ENCODE results near the gene PI4KB.

The PI4KB gene

DNA sequence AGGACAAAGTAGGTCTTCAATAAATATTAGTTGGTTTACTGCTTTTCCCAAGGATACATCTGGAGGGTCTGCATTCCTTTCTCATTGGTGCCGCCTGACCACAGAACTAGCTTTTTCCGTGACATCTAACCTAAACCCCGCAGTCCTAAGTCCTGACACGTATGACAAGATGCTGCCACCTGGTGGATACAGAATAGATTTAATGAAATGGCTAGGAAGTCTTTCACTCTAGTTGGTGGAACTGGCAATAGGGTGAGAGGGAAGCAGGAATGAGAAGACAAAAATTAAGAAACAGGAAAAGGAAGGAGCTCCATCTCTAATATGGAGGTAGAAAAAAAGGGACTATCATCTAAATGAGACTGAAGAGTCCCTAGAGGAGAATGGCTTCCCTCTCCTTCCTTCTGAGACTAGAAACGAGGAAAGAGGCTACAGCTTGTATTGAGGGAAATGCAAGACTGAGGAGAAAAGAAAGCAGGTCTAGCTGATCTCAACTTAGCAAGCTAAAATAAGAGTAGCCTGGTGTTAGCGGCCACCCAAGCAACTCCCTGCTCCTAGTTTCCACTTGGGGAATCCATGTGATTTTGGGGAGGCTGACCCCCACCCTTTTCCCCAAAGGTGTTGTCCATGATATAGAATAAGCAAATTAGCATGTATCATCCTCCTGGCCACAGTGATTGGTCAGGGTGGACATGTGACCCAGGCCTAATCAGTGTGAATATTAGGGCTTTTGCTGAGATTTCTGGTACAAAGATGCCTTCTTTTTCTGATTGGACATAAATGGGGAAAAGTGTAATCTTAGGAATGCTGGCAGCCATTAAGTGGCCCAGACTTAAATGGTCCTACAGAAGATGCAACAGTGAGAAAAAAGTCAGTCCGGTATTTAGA is 13.9 kb upstream of the PI4KB start:
- Histone ChIP-seq H3K27me3 (ENCODE audit: control insufficient read depth, low read length) (no peaks in the 10 kb centered on the region), H4K20me1 (ENCODE audit: control insufficient read depth, insufficient read depth, low read depth, low read length) (no peaks in the 10 kb centered on the region), H3F3A (ENCODE audit: control insufficient read depth, insufficient read depth) (peaks cover 18% of the 10 kb centered on the region), H3K9me3 (ENCODE audit: control insufficient read depth, insufficient read depth, low read length) (no peaks in the 10 kb centered on the region), H3K9me2 (replicated peaks; ENCODE audit: control insufficient read depth, low read length) (no peaks in the 10 kb centered on the region), H3K4me3 (ENCODE audit: low read length) (no peak overlapping the region), H3K4me1 (ENCODE audit: control insufficient read depth, low read length) (peaks cover 22% of the 10 kb centered on the region), H3K4me2 (ENCODE audit: low read length) (peak overlapping the region; percentile 23; the same call in 1 of the 2 replicates), H3K79me2 (ENCODE audit: control insufficient read depth, low read length) (peaks cover 6% of the 10 kb centered on the region), H3K27ac (ENCODE audit: low read depth, low read length) (no peak overlapping the region), H3K36me3 (ENCODE audit: control insufficient read depth, low read length) (peaks cover 45% of the 10 kb centered on the region)
- peak; percentile 81 for TF ChIP-seq CTCF (IDR thresholded peaks at IDR 0.05; ENCODE audit: low read depth, low read length, poor library complexity, severe bottlenecking)
- TF ChIP-seq EZH2phosphoT487 (IDR thresholded peaks at IDR 0.05; ENCODE audit: borderline replicate concordance, low read length), result no peak

GRCh38 chr1:151336556-151336955 is 9.3 kb upstream of the PI4KB start:
- no peaks in the 10 kb centered on the region for H3K79me2 ChIP-seq (ENCODE audit: control insufficient read depth, low read length)
- H3K27ac ChIP-seq (ENCODE audit: low read depth, low read length), result no peak overlapping the region
- no peaks in the 10 kb centered on the region for H4K20me1 ChIP-seq (ENCODE audit: control insufficient read depth, insufficient read depth, low read depth, low read length)
- TF ChIP-seq CTCF (IDR thresholded peaks at IDR 0.05; ENCODE audit: low read depth, low read length, poor library complexity, severe bottlenecking) (no peak), EZH2phosphoT487 (IDR thresholded peaks at IDR 0.05; ENCODE audit: borderline replicate concordance, low read length) (no peak)
- H3K4me3 ChIP-seq (ENCODE audit: low read length), result no peak overlapping the region
- no peak overlapping the region for H3K4me2 ChIP-seq (ENCODE audit: low read length)
- H3K9me2 ChIP-seq (replicated peaks; ENCODE audit: control insufficient read depth, low read length), result no peaks in the 10 kb centered on the region
- H3F3A ChIP-seq (ENCODE audit: control insufficient read depth, insufficient read depth), result peaks cover 14% of the 10 kb centered on the region
- peaks cover 10% of the 10 kb centered on the region for H3K4me1 ChIP-seq (ENCODE audit: control insufficient read depth, low read length)
- peaks cover 3% of the 10 kb centered on the region for H3K36me3 ChIP-seq (ENCODE audit: control insufficient read depth, low read length)
- H3K27me3 ChIP-seq (ENCODE audit: control insufficient read depth, low read length), result no peaks in the 10 kb centered on the region
- no peaks in the 10 kb centered on the region for H3K9me3 ChIP-seq (ENCODE audit: control insufficient read depth, insufficient read depth, low read length)

GRCh38 chr1:151334822-151335221 is 7.6 kb upstream of the PI4KB start:
- no peaks in the 10 kb centered on the region for H4K20me1 ChIP-seq (ENCODE audit: control insufficient read depth, insufficient read depth, low read depth, low read length)
- H3F3A ChIP-seq (ENCODE audit: control insufficient read depth, insufficient read depth), result peaks cover 7% of the 10 kb centered on the region; the same call in 1 of the 2 replicates
- TF ChIP-seq EZH2phosphoT487 (IDR thresholded peaks at IDR 0.05; ENCODE audit: borderline replicate concordance, low read length), result no peak
- no peak for TF ChIP-seq CTCF (IDR thresholded peaks at IDR 0.05; ENCODE audit: low read depth, low read length, poor library complexity, severe bottlenecking)
- no peaks in the 10 kb centered on the region for H3K9me3 ChIP-seq (ENCODE audit: control insufficient read depth, insufficient read depth, low read length)
- H3K4me3 ChIP-seq (ENCODE audit: low read length), result no peak overlapping the region
- H3K4me2 ChIP-seq (ENCODE audit: low read length), result no peak overlapping the region
- no peaks in the 10 kb centered on the region for H3K9me2 ChIP-seq (replicated peaks; ENCODE audit: control insufficient read depth, low read length)
- H3K36me3 ChIP-seq (ENCODE audit: control insufficient read depth, low read length), result no peaks in the 10 kb centered on the region
- H3K4me1 ChIP-seq (ENCODE audit: control insufficient read depth, low read length), result peaks cover 4% of the 10 kb centered on the region
- H3K27ac ChIP-seq (ENCODE audit: low read depth, low read length), result no peak overlapping the region
- no peaks in the 10 kb centered on the region for H3K79me2 ChIP-seq (ENCODE audit: control insufficient read depth, low read length)
- H3K27me3 ChIP-seq (ENCODE audit: control insufficient read depth, low read length), result no peaks in the 10 kb centered on the region
